CD4-positive, alpha-beta memory T cell (primary cell): Measurements from ENCODE around the gene BLTP2. TPM values are rescaled to one million over a fixed set of nuclear protein-coding genes. Genes with fewer than 3 reads are reported as not detected.
"Not testable (repeated sequence)": the region's sequence is repeated elsewhere in the genome, so short reads cannot be mapped to it uniquely, and the experiment has no call there.

Source experiments
- CTCF ChIA-PET: fragments of 350-600 bp; sonication (Branson Sonifier 250); formaldehyde crosslinking; loops from one replicate; lab custom pipeline; 2021; ENCODE audit warnings: inconsistent platforms; ENCODE audit not compliant: partially characterized antibody; lab: Charles Lee
- POLR2A ChIA-PET: fragments of 350-600 bp; sonication (Branson Sonifier 250); formaldehyde crosslinking; loops from one replicate; lab custom pipeline; 2021; ENCODE audit not compliant: partially characterized antibody; lab: Charles Lee
- DNase-seq, 5 donors: peaks; one replicate each; pipeline versions ENCODE4 v3.0.0 to v3.0.0-alpha.2; 2020 to 2022; ENCODE audit warnings: mixed read lengths in 1 of 5
- H3K27ac ChIP-seq: one replicate; pipeline ENCODE4 v1.7.0; 2013; ENCODE audit warnings: low read depth, low read length
- H3K27me3 ChIP-seq: 2 replicates; pipeline ENCODE4 v1.7.0; 2013; ENCODE audit warnings: mild to moderate bottlenecking, low read length, moderate library complexity; ENCODE audit not compliant: insufficient read depth
- H3K36me3 ChIP-seq: 2 replicates; pipeline ENCODE4 v1.7.0; 2013; ENCODE audit warnings: mild to moderate bottlenecking, low read length, moderate library complexity; ENCODE audit not compliant: insufficient read depth
- H3K4me1 ChIP-seq: 2 replicates; pipeline ENCODE4 v1.7.0; 2013; ENCODE audit warnings: mild to moderate bottlenecking, low read length, moderate library complexity; ENCODE audit not compliant: insufficient read depth
- H3K4me3 ChIP-seq, 2 donors: one replicate each; pipeline ENCODE4 v1.7.0; 2013; ENCODE audit warnings: low read length in 2 of 2, mild to moderate bottlenecking in 1 of 2
- H3K9me3 ChIP-seq, 2 donors: one replicate each; pipeline ENCODE4 v1.7.0; 2013; ENCODE audit warnings: low read length in 2 of 2, control low read depth in 1 of 2; ENCODE audit not compliant: control insufficient read depth in 1 of 2
- H3K27ac Mint-ChIP-seq, 7 donors: one replicate each; pipeline ENCODE4 v1.8.0; 2020 to 2021; ENCODE audit warnings: mixed read lengths in 7 of 7, mild to moderate bottlenecking in 6 of 7, inconsistent platforms in 3 of 7, moderate library complexity in 3 of 7
- H3K27me3 Mint-ChIP-seq, 2 donors: one replicate each; pipeline ENCODE4 v1.8.0; 2020 to 2021; ENCODE audit warnings: mixed read lengths in 2 of 2
- H3K36me3 Mint-ChIP-seq, 2 donors: one replicate each; pipeline ENCODE4 v1.8.0; 2020 to 2021; ENCODE audit warnings: mixed read lengths in 2 of 2, inconsistent platforms in 1 of 2, mild to moderate bottlenecking in 1 of 2
- H3K4me1 Mint-ChIP-seq, 4 donors: one replicate each; pipeline ENCODE4 v1.8.0; 2020 to 2021; ENCODE audit warnings: mixed read lengths in 4 of 4, mild to moderate bottlenecking in 1 of 4
- H3K4me3 Mint-ChIP-seq, 8 donors: one replicate each; pipeline ENCODE4 v1.8.0; 2020 to 2021; ENCODE audit warnings: mixed read lengths in 8 of 8, mild to moderate bottlenecking in 7 of 8, moderate library complexity in 6 of 8, inconsistent platforms in 3 of 8
- H3K9me3 Mint-ChIP-seq, 8 donors: one replicate each; pipeline ENCODE4 v1.8.0; 2020 to 2021; ENCODE audit warnings: mixed read lengths in 8 of 8, mild to moderate bottlenecking in 5 of 8, inconsistent platforms in 3 of 8, moderate library complexity in 1 of 8
- intact Hi-C: fragments of 100-400 bp; cut with micrococcal nuclease; formaldehyde crosslinking; loops from one replicate; pipeline ENCODE4 v1.15.1; 2023
- polyA plus RNA-seq, 2 donors: library from polyadenylated mRNA; unstranded; fragments of 300-500 nt; fragmentation: Illumina TruSeq; gene quantifications; one replicate each; pipeline ENCODE4 v1.2.3, GENCODE V29; 2021
- total RNA-seq, 2 experiments: library from RNA; stranded (reverse); gene quantifications; one replicate each; pipeline ENCODE4 v1.2.3, GENCODE V29; 2021

The BLTP2 gene
- total and polyA plus RNA-seq, 4 experiments from 2014 or later, result 23.5 to 149 (median 90.8) TPM

- Histone ChIP-seq H3K9me3 (no peaks in the 10 kb centered on the region), H3K27ac (no peak overlapping the region), H3K4me3 (no peak overlapping the region), H3K27me3 (no peaks in the 10 kb centered on the region), H3K36me3 (peaks cover 7% of the 10 kb centered on the region), H3K4me1 (no peaks in the 10 kb centered on the region)
- H3K9me3 Mint-ChIP-seq, result no peaks in the 10 kb centered on the region
- ChIA-PET POLR2A (interaction anchor here (2.2 kb wide), 1 partner anchor 11 kb away, joined by 12 read pairs; the partner anchor contains the start of gene SPAG5), CTCF (interaction anchor here (0.8 to 6.8 kb wide), 7 partner anchors 12 to 114 kb away, joined by 3 to 51 read pairs (median 3); partner anchors contain the start of gene PIGS)
- H3K27me3 Mint-ChIP-seq, result no peaks in the 10 kb centered on the region
- H3K4me1 Mint-ChIP-seq, result peaks cover 4 to 13% (median 10%) of the 10 kb centered on the region in 4 donors
- H3K27ac Mint-ChIP-seq, result peak overlapping the region in 4 of 7 donors; percentile 12 to 77 (median 65)
- DNase-seq, result no peak
- H3K4me3 Mint-ChIP-seq, result no peak overlapping the region
- intact Hi-C loops, result no loop called here
- peaks cover 10 to 38% of the 10 kb centered on the region in 2 donors for H3K36me3 Mint-ChIP-seq
Observed at GRCh38 chr17:28610376-28610775, 34.6 kb downstream of the BLTP2 start.

- POLR2A ChIA-PET, H3K36me3 Mint-ChIP-seq, H3K36me3 ChIP-seq, H3K4me1 Mint-ChIP-seq, H3K9me3 ChIP-seq, H3K27ac Mint-ChIP-seq, H3K4me1 ChIP-seq, H3K4me3 Mint-ChIP-seq, H3K27me3 Mint-ChIP-seq, H3K9me3 Mint-ChIP-seq, H3K27ac ChIP-seq, CTCF ChIA-PET, H3K4me3 ChIP-seq, DNase-seq, H3K27me3 ChIP-seq, intact Hi-C loops: not testable (repeated sequence)
Observed at GRCh38 chr17:28604031-28604430, 40.9 kb downstream of the BLTP2 start.

- Histone ChIP-seq H3K4me3 (peak overlapping the region; percentile 74 to 95), H3K4me1 (peaks cover 7% of the 10 kb centered on the region), H3K36me3 (no peaks in the 10 kb centered on the region), H3K27me3 (no peaks in the 10 kb centered on the region), H3K27ac (peak overlapping the region; percentile 100), H3K9me3 (no peaks in the 10 kb centered on the region)
- POLR2A ChIA-PET, result interaction anchor here (0.7 to 6.0 kb wide), 21 partner anchors 9 to 695 kb away, joined by 3 to 169 read pairs (median 5); partner anchors contain the start of genes ALDOC, BLTP2, NUFIP2 and PHF12
- Mint-ChIP-seq H3K27me3 (no peaks in the 10 kb centered on the region), H3K4me1 (peaks cover 13 to 27% (median 22%) of the 10 kb centered on the region in 4 donors), H3K9me3 (no peaks in the 10 kb centered on the region), H3K27ac (peak overlapping the region; percentile 94 to 99 (median 99)), H3K4me3 (peak overlapping the region; percentile 88 to 99 (median 96)), H3K36me3 (peaks cover 0 to 6% of the 10 kb centered on the region in 2 donors)
- intact Hi-C loops, result loop anchor here (1.0 to 2.0 kb wide), 6 partner anchors 22 to 105 kb away; partner anchors contain the start of genes BLTP2, PIGS and UNC119
- peak in 4 of 5 donors; percentile 66 to 87 (median 74) for DNase-seq
- CTCF ChIA-PET, result interaction anchor here (1.1 to 3.2 kb wide), 3 partner anchors 14 to 51 kb away, joined by 5 to 12 read pairs (median 8); partner anchors contain the start of gene RSKR
Observed at GRCh38 chr17:28599311-28600184, 45.4 kb downstream of the BLTP2 start.

GRCh38 chr17:28598799-28599310 lies 46.1 kb downstream of the BLTP2 start, which contains the start of gene SPAG5:
Gene SPAG5, minus strand, starts transcription at chr17:28599025. Its CDS starts 79 bp downstream, at chr17:28598946.
- H3K36me3 Mint-ChIP-seq, result peaks cover 0 to 6% of the 10 kb centered on the region in 2 donors
- intact Hi-C loops, result loop anchor here (1.0 to 2.0 kb wide), 6 partner anchors 22 to 105 kb away; partner anchors contain the start of genes BLTP2, PIGS and UNC119
- peaks cover 13 to 27% (median 22%) of the 10 kb centered on the region in 4 donors for H3K4me1 Mint-ChIP-seq
- H3K27ac Mint-ChIP-seq, result peak within 1 kb of the TSS; percentile 94 to 99 (median 99)
- CTCF ChIA-PET, result interaction anchor here (1.1 to 3.2 kb wide), 3 partner anchors 15 to 50 kb away, joined by 5 to 12 read pairs (median 8); partner anchors contain the start of gene RSKR
- H3K9me3 Mint-ChIP-seq, result no peaks in the 10 kb centered on the region
- Histone ChIP-seq H3K9me3 (no peaks in the 10 kb centered on the region), H3K4me1 (peaks cover 7% of the 10 kb centered on the region), H3K4me3 (peak within 1 kb of the TSS; percentile 74 to 95), H3K27ac (peak within 1 kb of the TSS; percentile 100), H3K36me3 (no peaks in the 10 kb centered on the region), H3K27me3 (no peaks in the 10 kb centered on the region)
- POLR2A ChIA-PET, result interaction anchor here (1.0 to 6.0 kb wide), 19 partner anchors 8 to 695 kb away, joined by 3 to 169 read pairs (median 7); partner anchors contain the start of genes ALDOC, BLTP2, NUFIP2 and PHF12
- H3K27me3 Mint-ChIP-seq, result no peaks in the 10 kb centered on the region
- DNase-seq, result peak; percentile 95 to 96 (median 96)
- peak within 1 kb of the TSS; percentile 88 to 99 (median 96) for H3K4me3 Mint-ChIP-seq

- no peaks in the 10 kb centered on the region for H3K27me3 Mint-ChIP-seq
- peak overlapping the region; percentile 94 to 99 (median 99) for H3K27ac Mint-ChIP-seq
- H3K36me3 Mint-ChIP-seq, result peaks cover 0 to 6% of the 10 kb centered on the region in 2 donors
- Histone ChIP-seq H3K4me1 (peaks cover 7% of the 10 kb centered on the region), H3K4me3 (peak overlapping the region; percentile 74 to 95), H3K9me3 (no peaks in the 10 kb centered on the region), H3K27ac (peak overlapping the region; percentile 100), H3K36me3 (no peaks in the 10 kb centered on the region), H3K27me3 (no peaks in the 10 kb centered on the region)
- ChIA-PET POLR2A (interaction anchor here (1.3 to 6.0 kb wide), 8 partner anchors 12 to 121 kb away, joined by 4 to 169 read pairs (median 11); partner anchors contain the start of genes ALDOC, PIGS, RPL23A and RSKR), CTCF (no interaction called here)
- H3K9me3 Mint-ChIP-seq, result no peaks in the 10 kb centered on the region
- intact Hi-C loops, result loop anchor here (2.0 kb wide), 1 partner anchor 46 kb away; the partner anchor contains the start of gene BLTP2
- DNase-seq, result no peak
- H3K4me1 Mint-ChIP-seq, result peaks cover 13 to 27% (median 22%) of the 10 kb centered on the region in 4 donors
- H3K4me3 Mint-ChIP-seq, result peak overlapping the region; percentile 88 to 99 (median 96)
Observed at GRCh38 chr17:28598389-28598788, 46.6 kb downstream of the BLTP2 start.

- intact Hi-C loops, result loop anchor here (2.0 kb wide), 1 partner anchor 47 kb away; the partner anchor contains the start of gene BLTP2
- Mint-ChIP-seq H3K27me3 (no peaks in the 10 kb centered on the region), H3K4me3 (peak overlapping the region; percentile 88 to 99 (median 96)), H3K9me3 (no peaks in the 10 kb centered on the region), H3K27ac (peak overlapping the region; percentile 94 to 99 (median 99)), H3K36me3 (peaks cover 0 to 6% of the 10 kb centered on the region in 2 donors), H3K4me1 (peaks cover 13 to 27% (median 22%) of the 10 kb centered on the region in 4 donors)
- Histone ChIP-seq H3K27me3 (no peaks in the 10 kb centered on the region), H3K4me3 (peak overlapping the region in 1 of 2 donors; percentile 74), H3K27ac (peak overlapping the region; percentile 100), H3K4me1 (peaks cover 7% of the 10 kb centered on the region), H3K36me3 (no peaks in the 10 kb centered on the region), H3K9me3 (no peaks in the 10 kb centered on the region)
- ChIA-PET POLR2A (interaction anchor here (1.3 to 6.0 kb wide), 5 partner anchors 16 to 122 kb away, joined by 4 to 169 read pairs (median 11); partner anchors contain the start of genes ALDOC, PIGS, RPL23A and RSKR), CTCF (interaction anchor here (1.1 kb wide), 1 partner anchor 27 kb away, joined by 3 read pairs; no protein-coding TSS in a partner anchor)
- DNase-seq, result no peak
Observed at GRCh38 chr17:28597606-28598383, 47.2 kb downstream of the BLTP2 start.
